ENCODE data around the gene FILIP1. TPM values are rescaled to one million over a fixed set of nuclear protein-coding genes. Genes with fewer than 3 reads are reported as not detected.
A peak's percentile ranks its signal among the peaks of the same experiment; 100 is the strongest.

The FILIP1 gene, protein sequence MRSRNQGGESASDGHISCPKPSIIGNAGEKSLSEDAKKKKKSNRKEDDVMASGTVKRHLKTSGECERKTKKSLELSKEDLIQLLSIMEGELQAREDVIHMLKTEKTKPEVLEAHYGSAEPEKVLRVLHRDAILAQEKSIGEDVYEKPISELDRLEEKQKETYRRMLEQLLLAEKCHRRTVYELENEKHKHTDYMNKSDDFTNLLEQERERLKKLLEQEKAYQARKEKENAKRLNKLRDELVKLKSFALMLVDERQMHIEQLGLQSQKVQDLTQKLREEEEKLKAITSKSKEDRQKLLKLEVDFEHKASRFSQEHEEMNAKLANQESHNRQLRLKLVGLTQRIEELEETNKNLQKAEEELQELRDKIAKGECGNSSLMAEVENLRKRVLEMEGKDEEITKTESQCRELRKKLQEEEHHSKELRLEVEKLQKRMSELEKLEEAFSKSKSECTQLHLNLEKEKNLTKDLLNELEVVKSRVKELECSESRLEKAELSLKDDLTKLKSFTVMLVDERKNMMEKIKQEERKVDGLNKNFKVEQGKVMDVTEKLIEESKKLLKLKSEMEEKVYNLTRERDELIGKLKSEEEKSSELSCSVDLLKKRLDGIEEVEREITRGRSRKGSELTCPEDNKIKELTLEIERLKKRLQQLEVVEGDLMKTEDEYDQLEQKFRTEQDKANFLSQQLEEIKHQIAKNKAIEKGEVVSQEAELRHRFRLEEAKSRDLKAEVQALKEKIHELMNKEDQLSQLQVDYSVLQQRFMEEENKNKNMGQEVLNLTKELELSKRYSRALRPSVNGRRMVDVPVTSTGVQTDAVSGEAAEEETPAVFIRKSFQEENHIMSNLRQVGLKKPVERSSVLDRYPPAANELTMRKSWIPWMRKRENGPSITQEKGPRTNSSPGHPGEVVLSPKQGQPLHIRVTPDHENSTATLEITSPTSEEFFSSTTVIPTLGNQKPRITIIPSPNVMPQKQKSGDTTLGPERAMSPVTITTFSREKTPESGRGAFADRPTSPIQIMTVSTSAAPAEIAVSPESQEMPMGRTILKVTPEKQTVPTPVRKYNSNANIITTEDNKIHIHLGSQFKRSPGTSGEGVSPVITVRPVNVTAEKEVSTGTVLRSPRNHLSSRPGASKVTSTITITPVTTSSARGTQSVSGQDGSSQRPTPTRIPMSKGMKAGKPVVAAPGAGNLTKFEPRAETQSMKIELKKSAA (N-terminal part only)
- total RNA-seq (2021) (2.9 to 5.6 TPM (median 5.1 TPM) in 3 replicates), Bru-seq, nascent RNA (percentile 26 among the genes with signal in this experiment)
- long read RNA-seq, experiment 1, partial matches to known transcripts, result 1 of 9 reads
- long read RNA-seq, experiment 1, other reads (novel, unspliced or antisense), result 4 of 9 reads
- long read RNA-seq, experiment 2, partial matches to known transcripts, result 4 of 5 reads
- long read RNA-seq, experiment 2, other reads (novel, unspliced or antisense), result 0 of 5 reads
- long read RNA-seq, experiment 3, result 0 reads

DNA sequence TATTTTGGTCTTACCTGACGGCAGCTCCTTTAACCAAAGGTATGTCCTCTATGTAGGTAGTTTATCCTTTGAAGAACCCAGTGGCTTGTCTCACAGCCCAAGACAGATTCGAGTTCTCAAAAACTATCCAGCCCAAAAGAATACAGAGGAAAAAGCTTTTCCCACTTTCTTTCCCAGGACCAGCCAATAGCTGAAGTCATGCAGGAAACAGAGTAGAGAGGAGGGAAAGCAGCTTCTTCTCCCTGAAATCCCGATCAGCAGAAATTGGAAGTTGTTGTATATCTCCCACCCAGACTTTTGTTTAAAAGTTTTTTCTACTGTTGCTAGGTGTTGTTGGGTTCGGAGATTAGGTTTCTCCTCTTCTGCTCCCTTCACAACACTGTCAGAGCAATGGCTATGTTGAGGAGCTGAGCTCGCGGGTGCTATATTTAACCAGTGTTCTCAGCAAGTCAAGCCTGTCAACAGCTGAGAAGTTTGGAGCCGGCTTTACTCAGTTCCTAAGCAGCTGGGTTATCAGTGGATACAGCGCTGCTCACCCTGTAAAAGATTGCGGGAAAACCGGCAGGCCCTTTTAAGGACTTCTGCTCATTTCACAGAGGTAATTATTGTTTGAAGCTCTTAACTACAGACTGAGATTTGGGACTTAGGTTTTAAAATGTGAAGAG lies at the start of gene FILIP1:
Gene FILIP1, minus strand, starts transcription at position 401 of the 665 bp plus-strand sequence. CDS start 78,828 bp downstream, outside the sequence.
- CTCF ChIA-PET, result interaction anchor here (0.8 to 1.9 kb wide), 4 partner anchors 12 to 196 kb away, joined by 3 to 8 read pairs (median 4); no protein-coding TSS in a partner anchor
- no peak for DNase-seq (ENCODE audit: low spot score)
- Mint-ChIP-seq H3K4me3 (no peak within 1 kb of the TSS), H3K4me1 (peaks cover 15% of the 10 kb centered on the region; the same call in 1 of the 2 replicates), H3K27me3 (ENCODE audit: low read depth) (no peaks in the 10 kb centered on the region), H3K9me3 (no peaks in the 10 kb centered on the region), H3K27ac (0 out of 2 replicates have a peak within 1 kb of the TSS, but pooled peaks have one; percentile 3), H3K36me3 (no peaks in the 10 kb centered on the region)
- POLR2A ChIA-PET, result interaction anchor here (0.6 to 0.8 kb wide), 2 partner anchors 249 to 319 kb away, joined by 3 read pairs; no protein-coding TSS in a partner anchor
- ATAC-seq, result peak; percentile 74
- no peak for TF ChIP-seq MYBL2 (CRISPR knock-in tag; IDR thresholded peaks at IDR 0.05)
- TF ChIP-seq SMAD3 (CRISPR knock-in tag; IDR thresholded peaks at IDR 0.05; ENCODE audit: borderline replicate concordance), result no peak
- TF ChIP-seq, protein P1, sequence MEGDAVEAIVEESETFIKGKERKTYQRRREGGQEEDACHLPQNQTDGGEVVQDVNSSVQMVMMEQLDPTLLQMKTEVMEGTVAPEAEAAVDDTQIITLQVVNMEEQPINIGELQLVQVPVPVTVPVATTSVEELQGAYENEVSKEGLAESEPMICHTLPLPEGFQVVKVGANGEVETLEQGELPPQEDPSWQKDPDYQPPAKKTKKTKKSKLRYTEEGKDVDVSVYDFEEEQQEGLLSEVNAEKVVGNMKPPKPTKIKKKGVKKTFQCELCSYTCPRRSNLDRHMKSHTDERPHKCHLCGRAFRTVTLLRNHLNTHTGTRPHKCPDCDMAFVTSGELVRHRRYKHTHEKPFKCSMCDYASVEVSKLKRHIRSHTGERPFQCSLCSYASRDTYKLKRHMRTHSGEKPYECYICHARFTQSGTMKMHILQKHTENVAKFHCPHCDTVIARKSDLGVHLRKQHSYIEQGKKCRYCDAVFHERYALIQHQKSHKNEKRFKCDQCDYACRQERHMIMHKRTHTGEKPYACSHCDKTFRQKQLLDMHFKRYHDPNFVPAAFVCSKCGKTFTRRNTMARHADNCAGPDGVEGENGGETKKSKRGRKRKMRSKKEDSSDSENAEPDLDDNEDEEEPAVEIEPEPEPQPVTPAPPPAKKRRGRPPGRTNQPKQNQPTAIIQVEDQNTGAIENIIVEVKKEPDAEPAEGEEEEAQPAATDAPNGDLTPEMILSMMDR (IDR thresholded peaks at IDR 0.05), result no peak
- no peak for TF ChIP-seq HMGA2 (CRISPR knock-in tag; IDR thresholded peaks at IDR 0.05)
- TF ChIP-seq, protein P2, sequence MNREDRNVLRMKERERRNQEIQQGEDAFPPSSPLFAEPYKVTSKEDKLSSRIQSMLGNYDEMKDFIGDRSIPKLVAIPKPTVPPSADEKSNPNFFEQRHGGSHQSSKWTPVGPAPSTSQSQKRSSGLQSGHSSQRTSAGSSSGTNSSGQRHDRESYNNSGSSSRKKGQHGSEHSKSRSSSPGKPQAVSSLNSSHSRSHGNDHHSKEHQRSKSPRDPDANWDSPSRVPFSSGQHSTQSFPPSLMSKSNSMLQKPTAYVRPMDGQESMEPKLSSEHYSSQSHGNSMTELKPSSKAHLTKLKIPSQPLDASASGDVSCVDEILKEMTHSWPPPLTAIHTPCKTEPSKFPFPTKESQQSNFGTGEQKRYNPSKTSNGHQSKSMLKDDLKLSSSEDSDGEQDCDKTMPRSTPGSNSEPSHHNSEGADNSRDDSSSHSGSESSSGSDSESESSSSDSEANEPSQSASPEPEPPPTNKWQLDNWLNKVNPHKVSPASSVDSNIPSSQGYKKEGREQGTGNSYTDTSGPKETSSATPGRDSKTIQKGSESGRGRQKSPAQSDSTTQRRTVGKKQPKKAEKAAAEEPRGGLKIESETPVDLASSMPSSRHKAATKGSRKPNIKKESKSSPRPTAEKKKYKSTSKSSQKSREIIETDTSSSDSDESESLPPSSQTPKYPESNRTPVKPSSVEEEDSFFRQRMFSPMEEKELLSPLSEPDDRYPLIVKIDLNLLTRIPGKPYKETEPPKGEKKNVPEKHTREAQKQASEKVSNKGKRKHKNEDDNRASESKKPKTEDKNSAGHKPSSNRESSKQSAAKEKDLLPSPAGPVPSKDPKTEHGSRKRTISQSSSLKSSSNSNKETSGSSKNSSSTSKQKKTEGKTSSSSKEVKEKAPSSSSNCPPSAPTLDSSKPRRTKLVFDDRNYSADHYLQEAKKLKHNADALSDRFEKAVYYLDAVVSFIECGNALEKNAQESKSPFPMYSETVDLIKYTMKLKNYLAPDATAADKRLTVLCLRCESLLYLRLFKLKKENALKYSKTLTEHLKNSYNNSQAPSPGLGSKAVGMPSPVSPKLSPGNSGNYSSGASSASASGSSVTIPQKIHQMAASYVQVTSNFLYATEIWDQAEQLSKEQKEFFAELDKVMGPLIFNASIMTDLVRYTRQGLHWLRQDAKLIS (CRISPR knock-in tag; IDR thresholded peaks at IDR 0.05; ENCODE audit: borderline replicate concordance), result no peak
- TF ChIP-seq NR2C2 (CRISPR knock-in tag; IDR thresholded peaks at IDR 0.05), result no peak
- TF ChIP-seq, protein P3, sequence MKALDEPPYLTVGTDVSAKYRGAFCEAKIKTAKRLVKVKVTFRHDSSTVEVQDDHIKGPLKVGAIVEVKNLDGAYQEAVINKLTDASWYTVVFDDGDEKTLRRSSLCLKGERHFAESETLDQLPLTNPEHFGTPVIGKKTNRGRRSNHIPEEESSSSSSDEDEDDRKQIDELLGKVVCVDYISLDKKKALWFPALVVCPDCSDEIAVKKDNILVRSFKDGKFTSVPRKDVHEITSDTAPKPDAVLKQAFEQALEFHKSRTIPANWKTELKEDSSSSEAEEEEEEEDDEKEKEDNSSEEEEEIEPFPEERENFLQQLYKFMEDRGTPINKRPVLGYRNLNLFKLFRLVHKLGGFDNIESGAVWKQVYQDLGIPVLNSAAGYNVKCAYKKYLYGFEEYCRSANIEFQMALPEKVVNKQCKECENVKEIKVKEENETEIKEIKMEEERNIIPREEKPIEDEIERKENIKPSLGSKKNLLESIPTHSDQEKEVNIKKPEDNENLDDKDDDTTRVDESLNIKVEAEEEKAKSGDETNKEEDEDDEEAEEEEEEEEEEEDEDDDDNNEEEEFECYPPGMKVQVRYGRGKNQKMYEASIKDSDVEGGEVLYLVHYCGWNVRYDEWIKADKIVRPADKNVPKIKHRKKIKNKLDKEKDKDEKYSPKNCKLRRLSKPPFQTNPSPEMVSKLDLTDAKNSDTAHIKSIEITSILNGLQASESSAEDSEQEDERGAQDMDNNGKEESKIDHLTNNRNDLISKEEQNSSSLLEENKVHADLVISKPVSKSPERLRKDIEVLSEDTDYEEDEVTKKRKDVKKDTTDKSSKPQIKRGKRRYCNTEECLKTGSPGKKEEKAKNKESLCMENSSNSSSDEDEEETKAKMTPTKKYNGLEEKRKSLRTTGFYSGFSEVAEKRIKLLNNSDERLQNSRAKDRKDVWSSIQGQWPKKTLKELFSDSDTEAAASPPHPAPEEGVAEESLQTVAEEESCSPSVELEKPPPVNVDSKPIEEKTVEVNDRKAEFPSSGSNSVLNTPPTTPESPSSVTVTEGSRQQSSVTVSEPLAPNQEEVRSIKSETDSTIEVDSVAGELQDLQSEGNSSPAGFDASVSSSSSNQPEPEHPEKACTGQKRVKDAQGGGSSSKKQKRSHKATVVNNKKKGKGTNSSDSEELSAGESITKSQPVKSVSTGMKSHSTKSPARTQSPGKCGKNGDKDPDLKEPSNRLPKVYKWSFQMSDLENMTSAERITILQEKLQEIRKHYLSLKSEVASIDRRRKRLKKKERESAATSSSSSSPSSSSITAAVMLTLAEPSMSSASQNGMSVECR (CRISPR knock-in tag; IDR thresholded peaks at IDR 0.05; ENCODE audit: borderline replicate concordance), result no peak
- TF ChIP-seq EMX1 (CRISPR knock-in tag; IDR thresholded peaks at IDR 0.05), result no peak
- TF ChIP-seq ZNF138 (CRISPR knock-in tag; conservative IDR thresholded peaks at IDR 0.05), result no peak
- no peak for TF ChIP-seq ZNF416 (CRISPR knock-in tag; IDR thresholded peaks at IDR 0.05)
- TF ChIP-seq, protein P4, sequence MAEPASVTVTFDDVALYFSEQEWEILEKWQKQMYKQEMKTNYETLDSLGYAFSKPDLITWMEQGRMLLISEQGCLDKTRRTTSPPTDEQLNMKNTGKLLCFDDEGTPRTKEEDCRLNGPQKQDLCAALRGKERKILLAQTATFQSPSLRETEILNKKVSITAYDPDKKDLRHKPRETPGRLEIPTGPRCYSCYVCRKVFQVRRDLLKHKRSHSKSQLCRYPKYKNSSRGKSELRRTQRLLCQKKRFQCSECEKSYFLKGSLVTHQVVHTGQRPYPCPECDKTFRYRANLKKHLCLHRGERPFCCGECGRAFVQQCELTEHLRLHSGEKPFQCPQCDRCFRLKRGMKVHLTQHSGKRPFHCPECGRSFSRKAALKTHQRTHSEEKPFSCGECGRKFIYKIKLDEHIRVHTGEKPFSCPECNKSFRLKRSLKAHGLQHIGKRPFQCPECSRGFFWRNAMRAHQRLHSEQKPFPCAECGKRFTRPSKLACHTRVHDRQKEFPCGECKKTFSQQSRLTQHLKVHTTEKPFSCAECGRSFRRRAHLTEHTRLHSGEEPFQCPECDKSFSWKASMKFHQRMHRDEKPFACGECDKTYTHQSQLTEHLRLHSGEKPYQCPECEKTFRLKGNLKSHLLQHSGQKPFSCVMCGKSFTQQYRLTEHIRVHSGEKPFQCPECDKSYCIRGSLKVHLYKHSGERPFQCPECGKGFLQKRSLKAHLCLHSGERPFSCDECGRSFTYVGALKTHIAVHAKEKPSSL (CRISPR knock-in tag; conservative IDR thresholded peaks at IDR 0.05), result no peak
- TF ChIP-seq IRF2 (CRISPR knock-in tag; IDR thresholded peaks at IDR 0.05; ENCODE audit: borderline replicate concordance, low read depth), result no peak
